Osteoblast (primary cell): Measurements from ENCODE around the gene TSPAN10. TPM values are rescaled to one million over a fixed set of nuclear protein-coding genes. Genes with fewer than 3 reads are reported as not detected.

ENCODE experiments used
- DNase-seq: peaks from one replicate; pipeline ENCODE4 v3.0.0; 2011; ENCODE audit warnings: low spot score, mixed read lengths; ENCODE audit not compliant: insufficient read length; ENCODE audit errors: missing footprints
- H2AFZ ChIP-seq: 2 replicates; pipeline ENCODE4 v1.6.0; 2011; ENCODE audit warnings: mild to moderate bottlenecking, low read length
- H3K27ac ChIP-seq: 2 replicates; pipeline ENCODE4 v1.5.1; 2011; ENCODE audit warnings: mild to moderate bottlenecking, low read depth, low read length, moderate library complexity
- H3K27me3 ChIP-seq: 2 replicates; pipeline ENCODE4 v1.6.0; 2012; ENCODE audit warnings: mild to moderate bottlenecking, control low read depth, inconsistent platforms, low read length, moderate library complexity; ENCODE audit not compliant: insufficient read depth
- H3K36me3 ChIP-seq: 2 replicates; pipeline ENCODE4 v1.5.1; 2011; ENCODE audit warnings: mild to moderate bottlenecking, low read length, control low read depth, moderate library complexity; ENCODE audit not compliant: insufficient read depth
- H3K4me1 ChIP-seq: 2 replicates; pipeline ENCODE4 v1.5.1; 2011; ENCODE audit warnings: mild to moderate bottlenecking, low read length, control low read depth, moderate library complexity; ENCODE audit not compliant: insufficient read depth
- H3K4me2 ChIP-seq: 2 replicates; pipeline ENCODE4 v1.6.0; 2011; ENCODE audit warnings: mild to moderate bottlenecking, low read length; ENCODE audit not compliant: insufficient read depth
- H3K4me3 ChIP-seq: fragments of 200-600 bp; sonication (generic); 3 replicates; pipeline ENCODE4 v1.5.1; 2012; ENCODE audit warnings: mild to moderate bottlenecking, low read length, inconsistent platforms; ENCODE audit not compliant: insufficient read depth
- H3K79me2 ChIP-seq: 2 replicates; pipeline ENCODE4 v1.6.0; 2012; ENCODE audit warnings: mild to moderate bottlenecking, low read length, control low read depth, inconsistent platforms; ENCODE audit not compliant: insufficient read depth
- H3K9me3 ChIP-seq: 2 replicates; pipeline ENCODE4 v1.5.1; 2011; ENCODE audit warnings: low read depth, low read length, control low read depth
- H4K20me1 ChIP-seq: 2 replicates; pipeline ENCODE4 v1.6.0; 2012; ENCODE audit warnings: mild to moderate bottlenecking, low read length, control low read depth; ENCODE audit not compliant: insufficient read depth
- total RNA-seq: library from RNA; depleted of rRNA; stranded (reverse); fragments of >200 nt; gene quantifications from 2 replicates; pipeline ENCODE4 v1.2.3, GENCODE V29; 2012
- TF ChIP-seq, protein P1 (sequence below): IDR thresholded peaks from 2 replicates; pipeline ENCODE4 v1.5.1; 2011; ENCODE audit warnings: mild to moderate bottlenecking, low read depth, low read length, moderate library complexity; ENCODE audit errors: extremely low read depth

Gene TSPAN10
- total RNA-seq, 1 donor, result 2.9 TPM

DNA sequence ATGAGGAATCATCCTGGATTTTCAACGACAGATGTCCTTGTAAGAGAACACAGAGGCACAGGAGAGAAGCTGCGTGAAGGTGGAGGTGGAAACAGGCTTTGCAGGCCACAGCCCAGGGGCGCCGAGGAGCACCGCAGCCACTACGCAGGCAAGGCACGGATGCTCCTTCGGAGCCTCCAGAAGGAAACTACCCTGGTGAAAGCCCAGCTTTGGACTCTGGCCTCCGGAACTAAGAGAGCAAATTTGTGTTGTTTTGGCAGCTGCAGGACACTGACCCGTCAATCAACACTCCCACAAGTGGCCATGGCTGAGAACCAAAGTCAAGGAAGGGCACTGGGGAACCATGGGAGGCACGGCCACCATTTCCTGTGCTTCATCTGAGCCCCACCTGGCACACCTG lies 43.2 kb downstream of the TSPAN10 start:
- Histone ChIP-seq H3K27me3 (no peaks in the 10 kb centered on the region), H3K79me2 (peaks cover 55% of the 10 kb centered on the region), H3K4me2 (no peak overlapping the region), H3K36me3 (peaks cover 4% of the 10 kb centered on the region), H4K20me1 (peaks cover 16% of the 10 kb centered on the region), H3K27ac (no peak overlapping the region), H3K9me3 (no peaks in the 10 kb centered on the region), H3K4me3 (no peak overlapping the region), H2AFZ (no peak overlapping the region), H3K4me1 (peaks cover 18% of the 10 kb centered on the region)
- peak; percentile 41 for DNase-seq
- TF ChIP-seq, protein P1, sequence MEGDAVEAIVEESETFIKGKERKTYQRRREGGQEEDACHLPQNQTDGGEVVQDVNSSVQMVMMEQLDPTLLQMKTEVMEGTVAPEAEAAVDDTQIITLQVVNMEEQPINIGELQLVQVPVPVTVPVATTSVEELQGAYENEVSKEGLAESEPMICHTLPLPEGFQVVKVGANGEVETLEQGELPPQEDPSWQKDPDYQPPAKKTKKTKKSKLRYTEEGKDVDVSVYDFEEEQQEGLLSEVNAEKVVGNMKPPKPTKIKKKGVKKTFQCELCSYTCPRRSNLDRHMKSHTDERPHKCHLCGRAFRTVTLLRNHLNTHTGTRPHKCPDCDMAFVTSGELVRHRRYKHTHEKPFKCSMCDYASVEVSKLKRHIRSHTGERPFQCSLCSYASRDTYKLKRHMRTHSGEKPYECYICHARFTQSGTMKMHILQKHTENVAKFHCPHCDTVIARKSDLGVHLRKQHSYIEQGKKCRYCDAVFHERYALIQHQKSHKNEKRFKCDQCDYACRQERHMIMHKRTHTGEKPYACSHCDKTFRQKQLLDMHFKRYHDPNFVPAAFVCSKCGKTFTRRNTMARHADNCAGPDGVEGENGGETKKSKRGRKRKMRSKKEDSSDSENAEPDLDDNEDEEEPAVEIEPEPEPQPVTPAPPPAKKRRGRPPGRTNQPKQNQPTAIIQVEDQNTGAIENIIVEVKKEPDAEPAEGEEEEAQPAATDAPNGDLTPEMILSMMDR, result no peak

DNA sequence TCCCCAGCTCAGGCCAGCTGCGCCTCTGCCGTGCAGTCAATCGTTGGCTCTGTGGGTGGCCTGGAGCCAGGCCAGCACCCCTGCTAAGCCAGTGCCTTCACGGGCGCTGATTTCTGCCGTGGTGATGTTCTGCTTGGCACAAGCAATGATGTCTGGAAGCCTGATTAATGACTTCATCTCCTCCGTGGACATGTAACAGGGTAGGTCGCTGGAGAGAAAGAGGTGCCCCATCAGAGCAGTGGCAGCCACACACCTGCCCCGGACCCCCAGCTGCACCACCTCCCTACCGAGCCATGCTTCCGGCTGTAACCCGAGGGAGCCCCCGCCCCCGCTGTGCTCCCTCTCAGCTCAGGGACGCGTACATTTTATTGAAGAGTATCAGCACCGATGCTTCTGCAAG lies 44.7 kb downstream of the TSPAN10 start:
- H3K4me2 ChIP-seq, result no peak overlapping the region
- H3K4me1 ChIP-seq, result peaks cover 23% of the 10 kb centered on the region
- H3K9me3 ChIP-seq, result no peaks in the 10 kb centered on the region
- H3K36me3 ChIP-seq, result peaks cover 18% of the 10 kb centered on the region
- TF ChIP-seq, protein P1, result no peak
- no peak overlapping the region for H3K4me3 ChIP-seq
- no peak overlapping the region for H3K27ac ChIP-seq
- peaks cover 67% of the 10 kb centered on the region for H3K79me2 ChIP-seq
- H2AFZ ChIP-seq, result no peak overlapping the region
- H3K27me3 ChIP-seq, result no peaks in the 10 kb centered on the region
- DNase-seq, result no peak
- H4K20me1 ChIP-seq, result peaks cover 31% of the 10 kb centered on the region

DNA sequence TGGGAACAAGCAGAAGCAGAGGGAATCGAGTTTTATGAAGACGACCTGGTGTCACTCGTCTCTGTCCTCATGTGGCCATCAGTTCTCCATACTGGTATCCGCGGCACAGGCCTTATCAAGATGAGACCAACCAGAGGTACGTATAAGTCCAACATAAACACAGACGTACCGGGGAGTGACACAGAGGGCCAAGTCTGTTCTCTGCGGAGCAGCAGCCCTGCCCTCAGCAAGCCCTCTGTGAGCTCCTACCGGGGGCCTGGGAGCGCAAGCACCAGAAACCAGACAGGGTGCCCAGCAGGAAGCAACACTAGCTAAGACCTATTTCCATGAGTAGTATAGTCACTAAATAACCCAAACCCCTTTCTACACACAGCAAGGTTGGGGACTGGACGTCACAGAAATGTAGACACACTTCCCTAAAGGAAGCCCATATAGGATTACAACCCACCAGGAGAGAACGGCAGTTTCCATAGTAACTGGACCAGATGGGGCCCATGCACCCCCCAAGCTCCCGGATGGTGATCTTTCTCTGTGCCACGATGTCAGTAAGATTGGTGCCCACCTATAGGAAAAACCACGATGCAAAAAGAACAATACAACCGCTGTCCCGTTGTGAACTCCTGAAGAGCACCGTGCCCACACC lies 45.7 kb downstream of the TSPAN10 start:
- peak overlapping the region; percentile 85 for H3K27ac ChIP-seq
- no peaks in the 10 kb centered on the region for H3K9me3 ChIP-seq
- peak; percentile 86 for DNase-seq
- peak overlapping the region; percentile 97 for H3K4me2 ChIP-seq
- TF ChIP-seq, protein P1, result no peak
- peaks cover 41% of the 10 kb centered on the region for H4K20me1 ChIP-seq
- peak overlapping the region; percentile 78 for H2AFZ ChIP-seq
- H3K27me3 ChIP-seq, result no peaks in the 10 kb centered on the region
- peaks cover 75% of the 10 kb centered on the region for H3K79me2 ChIP-seq
- H3K4me1 ChIP-seq, result peaks cover 23% of the 10 kb centered on the region
- H3K4me3 ChIP-seq, result peak overlapping the region; percentile 97
- H3K36me3 ChIP-seq, result peaks cover 29% of the 10 kb centered on the region

DNA sequence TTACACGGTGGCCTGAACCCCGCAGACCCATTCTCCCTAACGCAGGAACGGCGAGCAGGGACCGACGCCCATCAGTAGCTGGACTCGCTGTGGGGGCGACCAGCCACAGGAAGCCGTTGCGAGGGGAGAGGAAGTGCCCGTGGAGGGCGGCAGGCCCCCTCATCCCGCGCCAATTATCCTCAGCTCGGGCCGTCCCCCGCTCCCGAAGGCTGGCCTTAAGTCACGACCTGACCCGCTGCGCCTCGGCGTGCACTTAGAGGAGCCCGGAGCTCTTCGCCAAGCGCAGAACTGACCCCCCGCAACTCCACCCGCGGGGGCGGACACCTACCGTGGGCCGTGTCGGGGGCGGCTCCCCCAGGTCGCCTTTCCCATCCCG lies 46.2 kb downstream of the TSPAN10 start:
- H3K9me3 ChIP-seq, result no peaks in the 10 kb centered on the region
- H3K4me3 ChIP-seq, result peak overlapping the region; percentile 97
- H3K27ac ChIP-seq, result peak overlapping the region; percentile 85
- H3K4me1 ChIP-seq, result peaks cover 23% of the 10 kb centered on the region
- peak; percentile 92 for DNase-seq
- H3K4me2 ChIP-seq, result peak overlapping the region; percentile 97
- H3K79me2 ChIP-seq, result peaks cover 80% of the 10 kb centered on the region
- TF ChIP-seq, protein P1, result no peak
- peak overlapping the region; percentile 78 for H2AFZ ChIP-seq
- no peaks in the 10 kb centered on the region for H3K27me3 ChIP-seq
- H3K36me3 ChIP-seq, result peaks cover 34% of the 10 kb centered on the region
- peaks cover 46% of the 10 kb centered on the region for H4K20me1 ChIP-seq
